IMR-90 (cell line): ENCODE results near the gene ATOSB. TPM values are rescaled to one million over a fixed set of nuclear protein-coding genes. Genes with fewer than 3 reads are reported as not detected.

ENCODE experiments used
- ATAC-seq: fragments of 200-7000 bp; cut with Tn5 transposase; 2 replicates; pipeline ENCODE4 v1.9.1; 2020; ENCODE audit warnings: low read depth, mild to moderate bottlenecking, moderate library complexity
- Bru-seq: library from RNA; stranded (reverse); fragments of 400-500 nt; gene quantifications from one replicate; lab custom pipeline; 2021; lab: Mats Ljungman, UMichigan
- BruChase-seq, 2 experiments: library from RNA; stranded (reverse); fragments of 400-500 nt; gene quantifications; one replicate each; lab custom pipeline; 2021; lab: Mats Ljungman, UMichigan
- BruUV-seq: library from RNA; stranded (reverse); fragments of 400-500 nt; replicated peaks from 2 replicates; lab custom pipeline; 2021; lab: Mats Ljungman, UMichigan
- CTCF ChIA-PET: fragments of 300-600 bp; formaldehyde crosslinking; extraction: SDS; loops from one replicate; lab custom pipeline; 2021; ENCODE audit warnings: antibody characterized with exemption; lab: Yijun Ruan, JAX
- POLR2A ChIA-PET: fragments of 300-600 bp; sonication (Branson Sonifier 250); formaldehyde crosslinking; loops from one replicate; lab custom pipeline; 2022; ENCODE audit warnings: antibody characterized with exemption; ENCODE audit not compliant: unreplicated experiment; lab: Charles Lee
- DNase-seq: peaks from one replicate; pipeline ENCODE4 v3.0.0; 2013
- H2AFZ ChIP-seq: replicated peaks from 2 replicates; pipeline ENCODE3; 2013; ENCODE audit warnings: low read length, mild to moderate bottlenecking; ENCODE audit not compliant: poor library complexity
- H2AK5ac ChIP-seq: 2 replicates; pipeline ENCODE4 v1.6.1; 2013; ENCODE audit warnings: low read depth, low read length, inconsistent platforms
- H2AK9ac ChIP-seq: replicated peaks from 2 replicates; pipeline ENCODE3; 2013; ENCODE audit warnings: mild to moderate bottlenecking, low read depth, low read length, moderate library complexity; ENCODE audit not compliant: poor library complexity
- H2BK120ac ChIP-seq: 2 replicates; pipeline ENCODE4 v1.6.1; 2013; ENCODE audit warnings: low read depth, low read length, inconsistent platforms
- H2BK15ac ChIP-seq: 3 replicates; pipeline ENCODE4 v1.6.1; 2013; ENCODE audit warnings: low read depth, low read length, inconsistent platforms
- H2BK20ac ChIP-seq: 2 replicates; pipeline ENCODE4 v1.6.1; 2013; ENCODE audit warnings: low read depth, mild to moderate bottlenecking, inconsistent platforms, low read length, moderate library complexity
- H2BK5ac ChIP-seq: 2 replicates; pipeline ENCODE4 v1.6.1; 2013; ENCODE audit warnings: mild to moderate bottlenecking, low read depth, low read length, inconsistent platforms; ENCODE audit not compliant: poor library complexity, severe bottlenecking
- H3K14ac ChIP-seq: replicated peaks from 2 replicates; pipeline ENCODE4 v1.6.1; 2013; ENCODE audit warnings: low read depth, low read length, inconsistent platforms
- H3K18ac ChIP-seq: 2 replicates; pipeline ENCODE4 v1.6.1; 2013; ENCODE audit warnings: low read depth, low read length, control low read depth
- H3K23ac ChIP-seq: 2 replicates; pipeline ENCODE4 v1.6.1; 2013; ENCODE audit warnings: low read depth, low read length, inconsistent platforms
- H3K27ac ChIP-seq: 2 replicates; pipeline ENCODE4 v1.5.1; 2013; ENCODE audit warnings: mild to moderate bottlenecking, control low read depth, low read length; ENCODE audit not compliant: insufficient read depth
- H3K27me3 ChIP-seq: 2 replicates; pipeline ENCODE4 v1.6.1; 2013; ENCODE audit warnings: low read length; ENCODE audit not compliant: control insufficient read depth, insufficient read depth
- H3K36me3 ChIP-seq: 2 replicates; pipeline ENCODE4 v1.6.1; 2013; ENCODE audit warnings: low read length, mixed read lengths; ENCODE audit not compliant: control insufficient read depth, insufficient read depth
- H3K4ac ChIP-seq: 2 replicates; pipeline ENCODE4 v1.6.1; 2013; ENCODE audit warnings: low read depth, low read length, inconsistent platforms
- H3K4me1 ChIP-seq: 2 replicates; pipeline ENCODE4 v1.6.1; 2013; ENCODE audit warnings: low read length, mixed read lengths; ENCODE audit not compliant: control insufficient read depth, insufficient read depth
- H3K4me2 ChIP-seq: 2 replicates; pipeline ENCODE4 v1.6.1; 2013; ENCODE audit warnings: low read depth, mild to moderate bottlenecking, control low read depth, low read length, moderate library complexity
- H3K4me3 ChIP-seq: 2 replicates; pipeline ENCODE4 v1.5.1; 2013; ENCODE audit warnings: low read depth, mild to moderate bottlenecking, control low read depth, low read length, moderate library complexity; ENCODE audit not compliant: insufficient read depth
- H3K56ac ChIP-seq: 2 replicates; pipeline ENCODE4 v1.6.1; 2013; ENCODE audit warnings: low read length, inconsistent platforms; ENCODE audit not compliant: insufficient read depth; ENCODE audit errors: extremely low read depth
- H3K79me1 ChIP-seq, 2 experiments: 2 replicates each; pipeline ENCODE4 v1.6.1; 2013; ENCODE audit warnings: low read length in 2 of 2, inconsistent platforms in 1 of 2, low read depth in 1 of 2
- H3K9ac ChIP-seq: 2 replicates; pipeline ENCODE4 v1.6.1; 2013; ENCODE audit warnings: low read depth, low read length, control low read depth
- H3K9me1 ChIP-seq: 2 replicates; pipeline ENCODE4 v1.6.1; 2013; ENCODE audit warnings: low read length, inconsistent platforms; ENCODE audit not compliant: insufficient read depth
- H3K9me3 ChIP-seq: 2 replicates; pipeline ENCODE4 v1.6.1; 2013; ENCODE audit warnings: low read length; ENCODE audit not compliant: control insufficient read depth, insufficient read depth
- H4K20me1 ChIP-seq: 2 replicates; pipeline ENCODE4 v1.6.1; 2013; ENCODE audit warnings: low read length, inconsistent platforms; ENCODE audit not compliant: insufficient read depth
- H4K5ac ChIP-seq: 2 replicates; pipeline ENCODE4 v1.6.1; 2013; ENCODE audit warnings: mild to moderate bottlenecking, low read depth, low read length, control low read depth
- H4K8ac ChIP-seq, 2 experiments: 2 replicates each; pipeline ENCODE4 v1.6.1; 2013; ENCODE audit warnings: low read depth in 2 of 2, low read length in 2 of 2, control low read depth in 1 of 2, inconsistent platforms in 1 of 2
- H4K91ac ChIP-seq: 2 replicates; pipeline ENCODE4 v1.6.1; 2013; ENCODE audit warnings: low read depth, low read length, inconsistent platforms; ENCODE audit not compliant: insufficient read depth
- BHLHE40 ChIP-seq: fragments of 150-350 bp; IDR thresholded peaks from 2 replicates; pipeline ENCODE4 v1.6.1; 2016; ENCODE audit warnings: mild to moderate bottlenecking, low read depth, low read length
- CEBPB ChIP-seq: IDR thresholded peaks from 2 replicates; pipeline ENCODE4 v1.6.1; 2012; ENCODE audit warnings: low read depth, low read length, improper control_type of control experiment
- CHD1 ChIP-seq: IDR thresholded peaks from 2 replicates; pipeline ENCODE4 v1.6.1; 2012; ENCODE audit warnings: low read depth, low read length, improper control_type of control experiment
- FOS ChIP-seq: fragments of 150-350 bp; IDR thresholded peaks from 2 replicates; pipeline ENCODE4 v1.6.1; 2016; ENCODE audit warnings: low read depth, low read length
- MAZ ChIP-seq: IDR thresholded peaks from 2 replicates; pipeline ENCODE4 v1.6.1; 2012; ENCODE audit warnings: low read depth, mild to moderate bottlenecking, low read length, improper control_type of control experiment, moderate library complexity, borderline replicate concordance
- NFE2L2 ChIP-seq: fragments of 150-350 bp; IDR thresholded peaks from 2 replicates; pipeline ENCODE4 v1.6.1; 2016; ENCODE audit warnings: low read depth, mild to moderate bottlenecking, low read length
- POLR2A ChIP-seq: IDR thresholded peaks from 2 replicates; pipeline ENCODE4 v1.6.1; 2012; ENCODE audit warnings: mild to moderate bottlenecking, low read depth, low read length
- RCOR1 ChIP-seq: IDR thresholded peaks from 2 replicates; pipeline ENCODE4 v1.6.1; 2012; ENCODE audit warnings: mild to moderate bottlenecking, low read length, improper control_type of control experiment; ENCODE audit not compliant: insufficient replicate concordance
- RFX5 ChIP-seq: IDR thresholded peaks from 2 replicates; pipeline ENCODE4 v1.8.0; 2012; ENCODE audit warnings: low read depth, mild to moderate bottlenecking, low read length, moderate library complexity
- WGBS, 2 experiments: methylation state at CpG; one replicate each; pipeline versions ENCODE4 v1.1.5 to v1.1.7; 2013; ENCODE audit warnings: missing lambda C conversion rate in 2 of 2; ENCODE audit not compliant: insufficient read length in 1 of 2; ENCODE audit errors: extremely low coverage in 2 of 2; 5-methylcytosine and 5-hydroxymethylcytosine counted together
- dilution Hi-C: fragments of 300-500 bp; cut with HindIII; formaldehyde crosslinking; loops from one replicate; pipeline ENCODE4 v1.14.3; 2018; ENCODE audit warnings: low sequenced_read_pairs; ENCODE audit not compliant: unreplicated experiment
- in situ Hi-C: fragments of 300-500 bp; cut with MboI; formaldehyde crosslinking; loops from 3 replicates; pipeline ENCODE4 v1.14.3; 2019; ENCODE audit warnings: low sequenced_read_pairs, inconsistent platforms, mixed read lengths
- intact Hi-C: fragments of 100-400 bp; cut with micrococcal nuclease; formaldehyde crosslinking; loops from 2 replicates; pipeline ENCODE4 v1.10.0; 2022
- long read RNA-seq: library from polyadenylated mRNA; unstranded; transcript quantifications from one replicate; pipeline ENCODE4 v2.0.0, GENCODE V29; 2021; ENCODE audit not compliant: unreplicated experiment
- polyA plus RNA-seq, 3 experiments: library from polyadenylated mRNA; depleted of rRNA; stranded (reverse); fragments of >200 nt; gene quantifications; 2 replicates each; pipeline ENCODE4 v1.2.3, GENCODE V29; 2012; ENCODE audit warnings: low replicate concordance in 1 of 3
- total RNA-seq: library from RNA; depleted of rRNA; stranded (reverse); fragments of >200 nt; gene quantifications from 2 replicates; pipeline ENCODE4 v1.2.3, GENCODE V29; 2012; rRNA removed
- TF ChIP-seq, protein P1 (sequence below): fragments of 150-350 bp; IDR thresholded peaks from 2 replicates; pipeline ENCODE4 v1.6.1; 2016; ENCODE audit warnings: low read depth, mild to moderate bottlenecking, low read length, moderate library complexity, borderline replicate concordance
- TF ChIP-seq, protein P2 (sequence below): fragments of 150-350 bp; IDR thresholded peaks from 2 replicates; pipeline ENCODE4 v1.6.1; 2017; ENCODE audit warnings: mild to moderate bottlenecking, antibody characterized with exemption, low read length, low read depth

Gene ATOSB, protein sequence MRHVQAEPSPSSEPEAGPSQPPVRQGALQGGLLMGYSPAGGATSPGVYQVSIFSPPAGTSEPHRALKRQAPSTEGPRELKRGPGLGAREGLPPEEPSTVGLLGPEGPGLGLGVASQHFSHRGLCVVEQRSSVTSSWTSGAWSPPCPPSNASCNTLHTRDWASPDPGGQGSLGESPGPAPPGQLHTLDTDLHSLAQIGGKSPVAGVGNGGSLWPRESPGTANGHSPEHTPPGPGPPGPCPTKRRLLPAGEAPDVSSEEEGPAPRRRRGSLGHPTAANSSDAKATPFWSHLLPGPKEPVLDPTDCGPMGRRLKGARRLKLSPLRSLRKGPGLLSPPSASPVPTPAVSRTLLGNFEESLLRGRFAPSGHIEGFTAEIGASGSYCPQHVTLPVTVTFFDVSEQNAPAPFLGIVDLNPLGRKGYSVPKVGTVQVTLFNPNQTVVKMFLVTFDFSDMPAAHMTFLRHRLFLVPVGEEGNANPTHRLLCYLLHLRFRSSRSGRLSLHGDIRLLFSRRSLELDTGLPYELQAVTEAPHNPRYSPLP
- total RNA-seq (12.0 and 13.3 TPM in 2 replicates), polyA plus RNA-seq (2012; rRNA removed) (37.7 and 40.2 TPM in 2 replicates), Bru-seq, nascent RNA (percentile 51 among the genes with signal in this experiment), BruChase-seq, experiment 1, labeled RNA remaining after a 6-hour chase (percentile 56 among the genes with signal in this experiment), BruChase-seq, experiment 2, labeled RNA remaining after a 2-hour chase (percentile 67 among the genes with signal in this experiment)
- 26.8 and 29.7 TPM in 2 replicates for polyA plus RNA-seq (2012; cell fraction: cytosol; rRNA removed)
- polyA plus RNA-seq (2012; cell fraction: nucleus; rRNA removed; ENCODE audit: low replicate concordance): 47.1 and 62.1 TPM in 2 replicates
- long read RNA-seq, partial matches to known transcripts: 7 of 31 reads
- long read RNA-seq, other reads (novel, unspliced or antisense): 23 of 31 reads

GRCh38 chr9:35115680-35116538, at the start of gene ATOSB:
Gene ATOSB, minus strand, starts transcription at chr9:35115862. Its CDS starts 7,588 bp downstream, at chr9:35108274.
- Histone ChIP-seq H2BK120ac (peak within 1 kb of the TSS; percentile 83), H3K9ac (peak within 1 kb of the TSS; percentile 80), H2BK20ac (peak within 1 kb of the TSS; percentile 57), H4K91ac (peak within 1 kb of the TSS; percentile 94), H3K9me3 (no peaks in the 10 kb centered on the region), H4K20me1 (peaks cover 8% of the 10 kb centered on the region; the same call in 1 of the 2 replicates), H2BK15ac (peak within 1 kb of the TSS; percentile 92; the same call in 1 of the 3 replicates), H2AFZ (peak within 1 kb of the TSS; percentile 91), H3K4me3 (peak within 1 kb of the TSS; percentile 88), H4K8ac (peak within 1 kb of the TSS; percentile 76 to 77), H2BK5ac (peak within 1 kb of the TSS; percentile 87), H3K4ac (peak within 1 kb of the TSS; percentile 86), H3K9me1 (no peaks in the 10 kb centered on the region; the same call in 1 of the 2 replicates), H3K4me1 (peaks cover 16% of the 10 kb centered on the region), H3K4me2 (peak within 1 kb of the TSS; percentile 98), H3K36me3 (no peaks in the 10 kb centered on the region), H3K14ac (peak within 1 kb of the TSS; percentile 94), H3K23ac (peak within 1 kb of the TSS; percentile 73), H3K27me3 (no peaks in the 10 kb centered on the region), H2AK5ac (peak within 1 kb of the TSS; percentile 90), H3K27ac (peak within 1 kb of the TSS; percentile 85), H3K56ac (peak within 1 kb of the TSS; percentile 84; the same call in 1 of the 2 replicates), H2AK9ac (peak within 1 kb of the TSS; percentile 99), H3K79me1 (peaks cover 11 to 33% of the 10 kb centered on the region in 2 experiments; a peak in 3 of 4 replicates), H4K5ac (peak within 1 kb of the TSS; percentile 76), H3K18ac (peak within 1 kb of the TSS; percentile 26)
- intact Hi-C loops (loop anchor here (1.0 to 5.0 kb wide), 7 partner anchors 46 to 486 kb away; partner anchors contain the start of gene UNC13B), dilution Hi-C loops (no loop called here), in situ Hi-C loops (loop anchor here (5.0 kb wide), 2 partner anchors 361 to 436 kb away; no protein-coding TSS in a partner anchor)
- ATAC-seq: peak; percentile 46
- ChIA-PET POLR2A (no interaction called here), CTCF (interaction anchor here (0.6 to 1.2 kb wide), 3 partner anchors 78 to 438 kb away, joined by 3 to 6 read pairs (median 5); no protein-coding TSS in a partner anchor)
- DNase-seq: peak; percentile 93
- BruUV-seq: no TSS peak
- WGBS, 2 experiments: 0% methylated on average over 3 of the region's 54 CpGs; no CpG with 5 or more reads in 1 of the 2 experiments
- no peak for TF ChIP-seq CEBPB
- TF ChIP-seq, protein P1, sequence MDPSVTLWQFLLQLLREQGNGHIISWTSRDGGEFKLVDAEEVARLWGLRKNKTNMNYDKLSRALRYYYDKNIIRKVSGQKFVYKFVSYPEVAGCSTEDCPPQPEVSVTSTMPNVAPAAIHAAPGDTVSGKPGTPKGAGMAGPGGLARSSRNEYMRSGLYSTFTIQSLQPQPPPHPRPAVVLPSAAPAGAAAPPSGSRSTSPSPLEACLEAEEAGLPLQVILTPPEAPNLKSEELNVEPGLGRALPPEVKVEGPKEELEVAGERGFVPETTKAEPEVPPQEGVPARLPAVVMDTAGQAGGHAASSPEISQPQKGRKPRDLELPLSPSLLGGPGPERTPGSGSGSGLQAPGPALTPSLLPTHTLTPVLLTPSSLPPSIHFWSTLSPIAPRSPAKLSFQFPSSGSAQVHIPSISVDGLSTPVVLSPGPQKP: no peak
- peak; percentile 71 for TF ChIP-seq MAZ
- TF ChIP-seq RCOR1: no peak
- no peak for TF ChIP-seq FOS
- TF ChIP-seq POLR2A: no peak
- TF ChIP-seq, protein P2, sequence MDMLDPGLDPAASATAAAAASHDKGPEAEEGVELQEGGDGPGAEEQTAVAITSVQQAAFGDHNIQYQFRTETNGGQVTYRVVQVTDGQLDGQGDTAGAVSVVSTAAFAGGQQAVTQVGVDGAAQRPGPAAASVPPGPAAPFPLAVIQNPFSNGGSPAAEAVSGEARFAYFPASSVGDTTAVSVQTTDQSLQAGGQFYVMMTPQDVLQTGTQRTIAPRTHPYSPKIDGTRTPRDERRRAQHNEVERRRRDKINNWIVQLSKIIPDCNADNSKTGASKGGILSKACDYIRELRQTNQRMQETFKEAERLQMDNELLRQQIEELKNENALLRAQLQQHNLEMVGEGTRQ: peak; percentile 88
- TF ChIP-seq CHD1: no peak
- no peak for TF ChIP-seq RFX5
- TF ChIP-seq NFE2L2: no peak
- peak; percentile 93 for TF ChIP-seq BHLHE40
